HepG2 (cell line): ENCODE results near the gene TMEM151A. TPM values are rescaled to one million over a fixed set of nuclear protein-coding genes. Genes with fewer than 3 reads are reported as not detected.

ENCODE experiments used
- CREBL2 ChIP-seq: sonication (generic); formaldehyde crosslinking; IDR thresholded peaks from 2 replicates; pipeline ENCODE4 v1.8.1; 2023; ENCODE audit warnings: missing genetic modification reagents, mild to moderate bottlenecking, borderline replicate concordance
- FOXK2 ChIP-seq: fragments of 450-650 bp; IDR thresholded peaks from 2 replicates; pipeline ENCODE4 v1.6.1; 2016
- KDM2A ChIP-seq: sonication (generic); formaldehyde crosslinking; IDR thresholded peaks from 2 replicates; pipeline ENCODE4 v1.4.0; 2020; ENCODE audit warnings: low read depth, missing genetic modification reagents, borderline replicate concordance
- KDM3A ChIP-seq: IDR thresholded peaks from 2 replicates; pipeline ENCODE4 v1.6.1; 2018; ENCODE audit warnings: low read depth, missing compliant biosample characterization
- MAZ ChIP-seq, 2 experiments: sonication (generic) in 1 of 2; formaldehyde crosslinking in 1 of 2; IDR thresholded peaks; 2 replicates each; pipeline versions ENCODE4 v1.5.0 to v1.6.1; 2012 to 2020; ENCODE audit warnings: low read depth in 2 of 2, mild to moderate bottlenecking in 2 of 2, borderline replicate concordance in 1 of 2, improper control_type of control experiment in 1 of 2, low read length in 1 of 2, missing genetic modification reagents in 1 of 2, moderate library complexity in 1 of 2
- NKX3-1 ChIP-seq: sonication (generic); formaldehyde crosslinking; IDR thresholded peaks from 2 replicates; pipeline ENCODE4 v1.5.0; 2020; ENCODE audit warnings: missing genetic modification reagents
- PAWR ChIP-seq: sonication (generic); formaldehyde crosslinking; IDR thresholded peaks from 2 replicates; pipeline ENCODE4 v1.4.0; 2020; ENCODE audit warnings: missing genetic modification reagents, mild to moderate bottlenecking, borderline replicate concordance
- RFXANK ChIP-seq: IDR thresholded peaks from 2 replicates; pipeline ENCODE4 v1.6.1; 2016
- SMARCE1 ChIP-seq: fragments of 450-650 bp; IDR thresholded peaks from 2 replicates; pipeline ENCODE4 v1.6.1; 2017; ENCODE audit warnings: borderline replicate concordance
- TCF12 ChIP-seq, 2 experiments: fragments of 450-650 bp in 1 of 2; sonication (generic) in 1 of 2; formaldehyde crosslinking in 1 of 2; IDR thresholded peaks; 2 replicates each; pipeline versions ENCODE4 v1.6.1 to v1.8.0; 2017 to 2022; ENCODE audit warnings: antibody characterized with exemption in 1 of 2, mild to moderate bottlenecking in 1 of 2, missing genetic modification reagents in 1 of 2, moderate library complexity in 1 of 2
- THYN1 ChIP-seq: sonication (generic); formaldehyde crosslinking; IDR thresholded peaks from 2 replicates; pipeline ENCODE4 v1.8.1; 2023; ENCODE audit warnings: low read depth, mild to moderate bottlenecking, moderate library complexity, missing genetic modification reagents, borderline replicate concordance
- ZMAT3 ChIP-seq: sonication (generic); formaldehyde crosslinking; conservative IDR thresholded peaks from 2 replicates; pipeline ENCODE4 v1.7.0; 2021; ENCODE audit warnings: missing genetic modification reagents
- ZNF274 ChIP-seq: sonication (generic); formaldehyde crosslinking; IDR thresholded peaks from 2 replicates; pipeline ENCODE4 v1.5.1; 2020; ENCODE audit warnings: mild to moderate bottlenecking, missing genetic modification reagents
- ZNF280B ChIP-seq: sonication (generic); formaldehyde crosslinking; IDR thresholded peaks from 2 replicates; pipeline ENCODE4 v1.5.0; 2020; ENCODE audit warnings: missing genetic modification reagents, mild to moderate bottlenecking, borderline replicate concordance
- ZNF326 ChIP-seq: sonication (generic); formaldehyde crosslinking; IDR thresholded peaks from 2 replicates; pipeline ENCODE4 v1.4.0; 2020; ENCODE audit warnings: missing genetic modification reagents, borderline replicate concordance
- ZNF335 ChIP-seq: sonication (generic); formaldehyde crosslinking; IDR thresholded peaks from 2 replicates; pipeline ENCODE4 v1.4.0; 2020; ENCODE audit warnings: missing genetic modification reagents
- ZNF737 ChIP-seq: sonication (generic); formaldehyde crosslinking; IDR thresholded peaks from 2 replicates; pipeline ENCODE4 v1.5.0; 2020; ENCODE audit warnings: missing genetic modification reagents, mild to moderate bottlenecking, borderline replicate concordance
- ZNF766 ChIP-seq: sonication (generic); formaldehyde crosslinking; IDR thresholded peaks from 2 replicates; pipeline ENCODE4 v1.5.0; 2020; ENCODE audit warnings: missing genetic modification reagents, borderline replicate concordance
- ZNF782 ChIP-seq: sonication (generic); formaldehyde crosslinking; IDR thresholded peaks from 2 replicates; pipeline ENCODE4 v1.4.0; 2020; ENCODE audit warnings: missing genetic modification reagents, mild to moderate bottlenecking, borderline replicate concordance
- ZNF792 ChIP-seq: IDR thresholded peaks from 2 replicates; pipeline ENCODE4 v1.6.1; 2016
- polyA plus RNA-seq, 8 experiments: library from polyadenylated mRNA; depleted of rRNA in 3 of 8; stranded (reverse) in 7 of 8; unstranded in 1 of 8; fragments of >200 nt; fragmentation: Illumina TruSeq in 4 of 8; extraction: Trizol in 4 of 8; gene quantifications; 2 replicates each; pipeline versions ENCODE4 v1.2.1 to v1.2.3, GENCODE V29; 2011 to 2016; ENCODE audit warnings: low read depth in 4 of 8, missing spikeins in 1 of 8, mixed read lengths in 1 of 8; ENCODE audit not compliant: insufficient read depth in 1 of 8
- total RNA-seq, 5 experiments: library from RNA; depleted of rRNA; stranded (reverse); fragments of >200 nt; fragmentation: Illumina TruSeq; extraction: Trizol; gene quantifications; 2 replicates each; pipeline ENCODE4 v1.2.3, GENCODE V29; 2016; ENCODE audit warnings: low read depth in 1 of 5
- TF ChIP-seq, protein P1 (sequence below): sonication (generic); formaldehyde crosslinking; IDR thresholded peaks from 2 replicates; pipeline ENCODE4 v1.4.0; 2020; ENCODE audit warnings: low read depth, mild to moderate bottlenecking, missing genetic modification reagents
- TF ChIP-seq, protein P2 (sequence below): sonication (generic); formaldehyde crosslinking; IDR thresholded peaks from 2 replicates; pipeline ENCODE4 v1.8.0; 2022; ENCODE audit warnings: low read depth, missing genetic modification reagents
- TF ChIP-seq, protein P3 (sequence below): sonication (generic); formaldehyde crosslinking; IDR thresholded peaks from 2 replicates; pipeline ENCODE4 v1.5.0; 2020; ENCODE audit warnings: missing genetic modification reagents, mild to moderate bottlenecking, borderline replicate concordance

The TMEM151A gene
- total and polyA plus RNA-seq, 2 of the 13 experiments (the other 11 are each of a cell fraction or from before 2014, with no cell fraction given) = 0.18 to 0.33 TPM

DNA sequence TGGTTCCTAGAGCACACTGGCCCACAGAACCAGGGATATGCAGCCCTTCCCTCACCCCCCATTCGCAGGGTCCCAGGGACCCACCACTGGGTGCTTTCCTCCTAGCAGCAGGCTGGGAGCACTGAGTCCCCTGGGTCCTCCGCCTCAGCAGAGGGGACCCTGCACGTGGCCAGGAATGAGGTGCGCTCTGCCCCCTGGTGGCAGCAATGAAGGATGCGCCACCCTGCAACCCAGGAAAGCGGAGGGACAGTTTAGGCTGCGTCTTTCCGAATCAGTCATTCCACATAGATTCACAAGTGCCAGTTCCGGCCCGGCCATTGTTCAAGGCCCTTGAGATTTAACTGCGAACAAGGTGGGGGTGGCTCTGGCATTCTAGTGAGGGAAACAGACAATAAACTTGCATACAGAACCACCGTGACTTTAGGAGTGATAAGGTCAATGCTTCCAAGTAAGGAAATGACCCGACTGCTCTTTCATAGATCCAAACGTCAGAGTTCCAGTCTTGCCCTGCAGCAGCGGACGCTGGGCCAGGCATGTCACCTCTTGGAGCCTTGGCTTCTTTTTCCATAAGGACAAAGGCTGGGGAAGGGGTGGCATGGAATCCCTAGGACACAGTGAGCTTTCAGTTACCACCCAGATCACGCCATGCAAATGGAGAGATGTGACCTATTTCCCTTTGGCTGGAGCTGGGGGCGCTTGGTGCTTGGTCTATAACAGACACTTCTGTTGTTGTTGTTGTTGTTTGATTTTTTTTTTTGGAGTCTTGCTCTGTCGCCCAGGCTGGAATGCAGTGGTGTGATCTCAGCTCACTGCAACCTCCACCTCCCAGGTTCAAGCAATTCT is 36.8 kb downstream of the TMEM151A start (continued):
- TF ChIP-seq ZNF335 (CRISPR knock-in tag) (peak; percentile 28; the same call in 1 of the 2 replicates), ZNF737 (CRISPR knock-in tag) (no peak), SMARCE1 (no peak), ZNF766 (no peak), MAZ (IDR thresholded peaks at IDR 0.05; ENCODE audit: borderline replicate concordance, low read depth, low read length) (no peak), MAZ (CRISPR knock-in tag; IDR thresholded peaks at IDR 0.05; ENCODE audit: low read depth) (peak; percentile 68; the same call in 1 of the 2 replicates), ZNF274 (CRISPR knock-in tag) (no peak), TCF12 (IDR thresholded peaks at IDR 0.05) (no peak), TCF12 (CRISPR knock-in tag; IDR thresholded peaks at IDR 0.05) (no peak), CREBL2 (CRISPR knock-in tag) (no peak), NKX3-1 (no peak), ZNF782 (CRISPR knock-in tag) (no peak), ZNF326 (no peak), ZNF280B (peak; percentile 85; the same call in 1 of the 2 replicates), ZMAT3 (CRISPR knock-in tag) (no peak), ZNF792 (CRISPR knock-in tag) (peak; percentile 93), KDM2A (peak; percentile 90), PAWR (CRISPR knock-in tag) (no peak), RFXANK (CRISPR knock-in tag) (no peak), KDM3A (CRISPR knock-in tag) (peak; percentile 74; the same call in 1 of the 2 replicates), FOXK2 (no peak), THYN1 (CRISPR knock-in tag) (no peak)
- TF ChIP-seq, protein P1, sequence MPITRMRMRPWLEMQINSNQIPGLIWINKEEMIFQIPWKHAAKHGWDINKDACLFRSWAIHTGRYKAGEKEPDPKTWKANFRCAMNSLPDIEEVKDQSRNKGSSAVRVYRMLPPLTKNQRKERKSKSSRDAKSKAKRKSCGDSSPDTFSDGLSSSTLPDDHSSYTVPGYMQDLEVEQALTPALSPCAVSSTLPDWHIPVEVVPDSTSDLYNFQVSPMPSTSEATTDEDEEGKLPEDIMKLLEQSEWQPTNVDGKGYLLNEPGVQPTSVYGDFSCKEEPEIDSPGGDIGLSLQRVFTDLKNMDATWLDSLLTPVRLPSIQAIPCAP (CRISPR knock-in tag) = no peak
- TF ChIP-seq, protein P2, sequence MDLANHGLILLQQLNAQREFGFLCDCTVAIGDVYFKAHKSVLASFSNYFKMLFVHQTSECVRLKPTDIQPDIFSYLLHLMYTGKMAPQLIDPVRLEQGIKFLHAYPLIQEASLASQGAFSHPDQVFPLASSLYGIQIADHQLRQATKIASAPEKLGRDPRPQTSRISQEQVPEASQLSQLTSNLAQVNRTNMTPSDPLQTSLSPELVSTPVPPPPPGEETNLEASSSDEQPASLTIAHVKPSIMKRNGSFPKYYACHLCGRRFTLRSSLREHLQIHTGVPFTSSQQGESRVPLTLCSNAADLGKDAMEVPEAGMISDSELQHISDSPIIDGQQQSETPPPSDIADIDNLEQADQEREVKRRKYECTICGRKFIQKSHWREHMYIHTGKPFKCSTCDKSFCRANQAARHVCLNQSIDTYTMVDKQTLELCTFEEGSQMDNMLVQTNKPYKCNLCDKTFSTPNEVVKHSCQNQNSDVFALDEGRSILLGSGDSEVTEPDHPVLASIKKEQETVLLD (CRISPR knock-in tag) = 0 out of 2 replicates have a peak, but pooled peaks have one; percentile 38
- TF ChIP-seq, protein P3, sequence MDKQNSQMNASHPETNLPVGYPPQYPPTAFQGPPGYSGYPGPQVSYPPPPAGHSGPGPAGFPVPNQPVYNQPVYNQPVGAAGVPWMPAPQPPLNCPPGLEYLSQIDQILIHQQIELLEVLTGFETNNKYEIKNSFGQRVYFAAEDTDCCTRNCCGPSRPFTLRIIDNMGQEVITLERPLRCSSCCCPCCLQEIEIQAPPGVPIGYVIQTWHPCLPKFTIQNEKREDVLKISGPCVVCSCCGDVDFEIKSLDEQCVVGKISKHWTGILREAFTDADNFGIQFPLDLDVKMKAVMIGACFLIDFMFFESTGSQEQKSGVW (CRISPR knock-in tag) = no peak
